NCI-H345 treated with DMSO at 0.1 percent for 48 hours (cell line): ENCODE measurements around the gene YARS1.

Source experiments
- DNase-seq: peaks from one replicate; lab custom pipeline; 2025; ENCODE audit not compliant: unreplicated experiment; lab: John Stamatoyannopoulos, UW

Gene YARS1

DNA sequence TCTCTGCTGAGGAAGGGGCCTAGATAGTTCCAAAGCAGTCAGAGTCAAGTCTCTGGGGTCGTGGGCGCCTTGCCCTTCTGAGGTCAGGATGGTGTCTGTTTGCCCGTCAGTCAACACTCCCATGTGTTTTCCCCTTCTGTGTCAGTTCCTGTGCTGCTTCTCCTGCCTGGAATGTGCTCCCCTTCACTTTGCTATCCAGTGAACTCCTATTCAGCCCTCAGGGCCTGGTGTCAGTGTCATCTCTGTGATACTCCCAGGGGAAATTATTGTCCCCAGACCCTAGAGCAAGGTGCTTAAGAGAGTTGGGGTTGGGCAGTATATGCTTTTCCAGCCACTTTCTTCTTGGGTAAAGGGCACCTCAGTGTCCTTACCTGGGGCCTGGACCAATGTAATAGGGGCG is 68.8 kb downstream of the YARS1 start:
- DNase-seq = no peak

DNA sequence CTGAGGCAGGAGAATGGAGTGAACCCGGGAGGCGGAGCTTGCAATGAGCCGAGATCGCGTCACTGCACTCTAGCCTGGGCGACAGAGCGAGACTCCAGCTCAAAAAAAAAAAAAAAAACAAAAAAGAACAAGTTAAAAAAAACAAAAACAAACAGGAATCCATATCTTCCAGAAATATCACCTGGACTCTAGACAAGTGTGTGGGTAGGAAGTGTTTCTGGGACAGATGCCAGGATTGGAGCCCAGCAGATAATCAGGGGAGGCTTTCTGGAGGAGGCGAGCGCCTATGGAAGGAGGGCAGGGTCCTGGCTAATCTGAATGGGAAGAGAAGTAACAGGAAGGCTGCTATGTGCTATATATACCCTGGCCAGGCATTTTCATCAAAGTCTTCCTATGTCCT is 71.0 kb downstream of the YARS1 start:
- DNase-seq = no peak

GRCh38 chr1:32744071-32744425 is 73.1 kb downstream of the YARS1 start:
- DNase-seq = no peak

DNA sequence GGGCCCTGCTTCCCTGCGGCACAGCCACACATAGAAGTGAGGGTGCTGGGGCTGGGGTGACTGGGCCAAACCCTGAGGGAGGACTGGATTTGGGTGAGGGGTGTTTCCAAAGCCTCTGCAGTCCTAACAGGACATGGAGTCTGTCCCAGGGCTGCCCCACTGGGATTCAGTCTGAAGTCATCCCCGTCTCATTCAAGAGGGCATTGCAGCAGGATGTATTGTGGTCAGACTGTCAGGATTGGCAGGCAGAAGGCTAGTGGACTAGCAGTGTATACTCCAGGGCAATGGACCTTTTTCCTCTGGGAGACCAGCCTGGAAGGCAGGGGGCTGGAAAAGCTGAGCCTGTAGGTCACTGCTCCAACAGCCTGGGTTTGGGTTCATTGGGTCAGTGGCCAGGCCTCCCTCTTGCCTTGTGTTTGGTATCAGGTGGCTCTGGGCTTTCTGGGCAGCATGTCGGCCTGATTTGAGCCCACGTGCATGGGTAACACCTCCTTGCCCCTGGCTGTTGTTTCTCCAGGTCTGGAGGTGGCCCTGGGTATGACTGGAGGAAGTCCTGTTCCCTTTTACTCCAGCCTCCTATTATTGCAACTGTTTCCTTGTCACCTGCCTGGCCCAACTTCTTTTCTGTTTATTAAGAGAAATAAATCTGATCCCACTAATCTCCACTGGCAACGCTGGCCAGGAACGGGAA is 73.6 kb downstream of the YARS1 start:
- DNase-seq = no peak

- DNase-seq = no peak
These were observed 74.2 kb downstream of the YARS1 start for GRCh38 chr1:32742956-32743355.

- DNase-seq = no peak
These were observed 74.8 kb downstream of the YARS1 start for GRCh38 chr1:32742199-32742947.

DNA sequence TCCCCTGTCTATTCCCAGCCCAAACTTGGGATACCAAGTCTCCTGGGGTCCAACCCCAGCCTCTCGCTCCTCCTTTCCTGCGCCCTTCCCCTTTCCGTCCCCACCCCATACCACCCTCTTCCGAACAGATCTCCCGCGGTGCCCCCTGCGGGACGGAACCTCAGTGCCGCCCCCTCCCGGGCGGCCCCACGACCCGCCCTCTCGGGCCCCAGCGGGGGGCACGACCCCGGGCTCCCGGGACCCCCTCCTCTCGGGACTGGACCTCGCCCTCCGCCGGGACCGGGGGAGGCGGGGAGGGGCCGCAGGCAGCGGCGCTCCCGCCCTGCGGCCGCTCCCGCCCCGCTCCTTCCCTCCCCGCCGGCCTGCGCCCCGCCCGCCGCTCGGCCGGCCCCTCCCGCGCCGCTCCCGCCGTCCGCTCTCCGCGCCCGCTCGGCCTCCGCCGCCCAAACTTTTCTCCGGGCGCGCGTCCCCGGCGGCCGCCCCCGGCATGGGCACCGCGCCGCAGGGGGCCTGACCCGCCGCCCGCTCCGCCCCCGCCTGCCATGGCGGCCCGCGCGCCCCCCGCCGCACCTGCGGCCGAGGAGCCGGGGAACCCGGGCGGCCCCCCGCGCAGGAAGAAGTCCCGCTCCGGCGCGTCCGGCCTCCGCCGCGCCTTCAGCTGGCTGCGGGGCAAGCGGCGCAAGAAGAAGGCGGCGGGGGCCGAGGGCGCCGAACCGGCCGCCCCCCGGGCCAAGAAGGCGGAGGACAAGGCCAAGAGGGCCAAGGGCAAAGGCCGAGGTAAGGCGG is 75.6 kb downstream of the YARS1 start:
- DNase-seq = no peak

DNA sequence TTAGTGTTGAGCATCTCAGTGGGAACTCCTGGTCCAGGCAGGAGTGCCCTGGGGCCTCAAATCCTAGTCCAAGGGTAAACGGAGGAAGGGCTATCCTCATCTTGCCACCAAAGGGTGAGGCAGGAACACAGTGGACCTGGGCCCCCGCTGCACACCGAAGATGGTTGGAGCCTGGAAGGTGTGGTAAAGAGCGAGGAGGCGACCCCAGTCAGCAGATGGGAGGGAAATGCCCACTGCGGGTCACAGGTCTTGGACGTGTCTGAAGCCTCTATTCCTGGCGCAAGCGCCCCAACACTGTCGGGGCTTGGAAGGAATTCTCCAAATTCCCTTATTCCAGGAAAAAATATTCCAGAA is 76.1 kb downstream of the YARS1 start:
- no peak for DNase-seq

DNA sequence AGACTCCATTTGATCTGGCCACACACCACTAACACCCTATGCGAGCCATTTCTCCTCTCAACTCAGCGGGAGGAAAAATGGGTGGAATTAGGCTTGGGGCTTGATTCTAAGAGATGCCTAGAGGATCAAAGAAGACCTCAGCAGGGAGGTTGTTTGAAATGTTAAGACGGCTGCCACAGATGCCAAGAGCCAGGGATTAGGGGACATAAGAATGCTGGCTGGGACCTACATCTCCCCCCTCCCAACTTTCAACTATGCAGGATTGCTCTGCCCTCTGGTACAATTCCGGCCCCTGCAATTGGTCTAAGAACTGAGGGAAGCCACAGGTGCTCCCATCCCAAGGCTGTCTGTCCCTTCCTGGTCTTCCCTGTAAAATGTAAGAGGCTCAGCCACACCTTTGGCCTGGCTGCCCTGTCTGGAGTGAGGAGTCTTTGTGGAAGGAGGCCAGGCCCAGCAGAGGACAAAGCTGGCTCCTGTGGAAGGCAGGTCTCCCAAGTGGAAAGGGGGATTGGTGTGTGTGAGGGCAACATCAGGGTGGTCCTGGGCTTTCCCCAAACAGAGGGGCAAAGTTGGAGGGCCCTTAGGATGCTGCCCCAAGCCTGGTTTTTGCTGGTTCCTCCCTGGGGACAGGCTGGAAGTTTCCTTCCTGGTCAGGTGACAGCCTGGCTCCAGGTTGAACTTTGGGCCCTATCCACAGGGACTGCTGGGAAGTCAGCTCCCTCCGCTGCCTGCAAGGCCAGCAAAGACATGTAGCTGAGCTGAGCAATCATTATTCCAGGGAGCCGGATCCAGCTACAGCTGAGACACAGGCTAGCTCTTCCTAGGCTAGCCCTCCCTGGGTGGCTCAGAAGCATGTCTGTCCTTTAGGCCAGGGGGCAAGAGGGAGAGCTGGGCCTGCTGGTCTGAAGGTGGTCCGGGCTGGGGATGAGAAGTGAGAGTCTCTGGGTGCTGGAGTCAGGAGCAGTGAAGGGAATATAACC is 80.1 kb downstream of the YARS1 start:
- no peak for DNase-seq

DNA sequence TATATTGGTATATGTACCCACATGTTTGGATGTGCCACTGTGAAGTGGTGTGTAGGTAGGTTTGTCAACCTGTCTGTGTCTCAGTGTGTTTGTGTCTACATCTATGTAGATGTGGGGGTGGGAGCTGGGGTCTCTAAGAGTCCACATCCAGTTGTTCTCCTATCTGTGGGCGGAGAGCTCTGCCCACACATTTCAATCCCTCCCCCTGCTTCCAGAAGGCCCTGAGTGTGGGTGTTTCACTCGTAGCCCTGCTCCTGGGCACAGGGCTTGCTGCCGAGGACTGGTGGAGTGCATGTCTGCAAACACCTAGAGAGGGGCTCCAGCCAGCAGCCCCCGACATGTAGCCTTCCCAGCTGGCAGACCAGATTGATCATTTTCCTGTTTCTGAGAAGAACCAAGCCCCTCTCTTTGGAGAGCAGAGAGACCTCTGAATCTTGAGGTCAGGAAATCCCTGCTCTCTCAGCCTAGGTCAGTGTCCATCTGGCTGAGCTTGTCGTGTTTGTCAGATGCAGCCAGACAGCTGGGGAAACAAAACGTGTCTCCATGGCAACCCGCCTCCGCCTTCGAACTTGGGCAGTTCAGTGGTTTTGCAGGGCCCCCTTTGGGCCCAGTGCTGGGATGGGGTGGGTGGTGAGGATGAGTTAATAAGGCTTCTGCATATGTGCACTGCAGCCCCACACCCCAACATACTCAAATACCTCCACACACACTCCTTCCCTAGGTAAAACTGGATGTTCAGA is 83.4 kb downstream of the YARS1 start:
- DNase-seq = no peak

DNA sequence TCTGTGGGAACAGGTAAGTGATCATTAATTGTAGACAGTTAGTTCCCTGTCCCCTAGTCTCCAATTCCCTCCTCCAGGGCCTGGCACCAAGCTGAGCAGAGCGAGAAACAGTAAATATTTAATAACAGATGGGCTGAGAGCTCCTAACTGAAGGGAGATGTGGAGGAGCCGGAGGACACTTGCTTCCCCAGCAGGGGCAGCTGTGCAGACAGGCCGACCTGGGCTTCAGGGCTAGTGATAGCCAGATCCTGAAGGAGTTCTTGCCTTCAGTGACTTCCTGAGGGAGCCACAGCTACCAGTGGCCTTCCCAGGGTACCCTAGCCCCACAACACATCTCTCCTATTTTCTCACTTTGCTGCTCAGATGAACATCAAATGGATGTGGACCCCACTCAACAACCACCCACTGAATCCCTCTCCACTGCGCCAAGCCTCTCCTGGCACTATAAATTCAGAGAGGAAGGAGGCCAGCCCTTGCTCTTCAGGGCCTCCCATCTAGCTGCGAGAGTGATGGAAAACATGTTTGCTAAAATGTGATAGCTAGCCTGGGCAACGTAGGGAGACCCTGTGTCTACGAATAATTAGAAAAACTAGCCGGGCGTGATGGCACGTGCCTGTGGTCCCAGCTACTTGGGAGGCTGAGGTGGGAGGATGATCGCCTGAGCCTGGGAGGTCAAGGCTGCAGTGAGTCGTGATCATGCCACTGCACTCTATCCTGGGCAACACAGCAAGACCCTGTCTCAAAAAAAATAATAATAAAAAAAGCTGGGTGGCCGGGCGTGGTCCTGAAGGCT is 87.7 kb downstream of the YARS1 start:
- DNase-seq = no peak

- DNase-seq = no peak
These were observed 88.6 kb downstream of the YARS1 start for GRCh38 chr1:32728413-32729077.

DNA sequence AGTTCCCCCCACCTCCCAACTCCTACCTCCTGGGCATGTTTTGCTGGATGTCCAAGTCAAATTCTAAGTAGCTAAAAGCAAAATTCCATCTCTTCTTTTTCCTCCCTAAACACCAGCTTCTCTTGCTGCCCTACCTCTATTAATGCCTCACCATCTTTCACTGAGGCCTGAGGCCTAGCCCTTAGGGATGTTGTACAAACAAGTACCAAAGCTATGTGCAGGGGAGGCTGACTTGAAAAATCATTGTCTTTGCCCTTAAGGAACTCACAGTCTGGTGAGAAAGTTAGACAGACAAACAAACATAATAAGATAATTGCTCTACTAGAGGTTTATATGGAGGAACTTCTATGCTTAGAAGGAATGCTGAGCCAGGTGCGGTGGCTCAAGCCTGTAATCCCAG is 89.3 kb downstream of the YARS1 start:
- DNase-seq = no peak

DNA sequence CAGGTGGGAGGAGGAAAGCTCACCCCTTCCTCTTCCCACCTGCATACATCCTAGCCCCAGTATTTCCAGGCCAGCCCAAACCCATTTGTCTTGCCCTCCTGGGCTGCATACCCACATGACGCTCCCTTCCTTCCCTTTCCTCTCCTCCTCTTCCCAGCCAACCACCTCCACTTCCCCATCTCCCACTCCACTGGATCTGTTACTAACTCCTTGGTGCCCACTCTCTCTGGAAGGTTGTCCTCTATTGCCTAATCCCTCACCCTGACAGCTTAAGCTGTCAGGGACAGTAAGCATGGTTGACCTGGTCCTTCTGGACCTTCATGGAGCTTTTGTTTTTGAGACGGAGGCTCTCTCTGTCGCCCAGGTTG is 91.6 kb downstream of the YARS1 start:
- DNase-seq = no peak
